Cerebellar nuclear complex (tissue), 1 donor: ENCODE data around the gene RTEL1.
"Not testable (repeated sequence)": the region's sequence is repeated elsewhere in the genome, so short reads cannot be mapped to it uniquely, and the experiment has no call there.

Experiments
- DNase-seq, 2 experiments: peaks; one replicate each; lab custom pipeline; 2025; lab: John Stamatoyannopoulos, UW

The RTEL1 gene

GRCh38 chr20:63718996-63719395, 60.9 kb downstream of the RTEL1 start:
- DNase-seq = no peak

GRCh38 chr20:63722967-63723622, 65.0 kb downstream of the RTEL1 start:
- DNase-seq = not testable (repeated sequence)

GRCh38 chr20:63730189-63730733, 72.1 kb downstream of the RTEL1 start:
- not testable (repeated sequence) for DNase-seq

- DNase-seq = no peak
Observed at GRCh38 chr20:63731410-63731809, 73.3 kb downstream of the RTEL1 start.

- no peak for DNase-seq
Observed at GRCh38 chr20:63732118-63733095, 74.3 kb downstream of the RTEL1 start.

GRCh38 chr20:63733117-63733516, 75.0 kb downstream of the RTEL1 start:
- DNase-seq = no peak

- DNase-seq = no peak
Observed at GRCh38 chr20:63733579-63734081, 75.5 kb downstream of the RTEL1 start.

GRCh38 chr20:63734111-63734945, 76.2 kb downstream of the RTEL1 start:
- DNase-seq = no peak

- no peak for DNase-seq
Observed at GRCh38 chr20:63734946-63735858, 77.1 kb downstream of the RTEL1 start.

- DNase-seq = no peak
Observed at GRCh38 chr20:63735859-63736718, 78.0 kb downstream of the RTEL1 start, which contains the start of gene LIME1. Gene LIME1, plus strand, starts transcription at chr20:63736664. Its CDS starts 886 bp downstream, at chr20:63737550.

- DNase-seq = no peak
Observed at GRCh38 chr20:63736893-63737694, 79.0 kb downstream of the RTEL1 start.

GRCh38 chr20:63737695-63737944, 79.5 kb downstream of the RTEL1 start:
- no peak for DNase-seq

GRCh38 chr20:63737945-63738686, 80.0 kb downstream of the RTEL1 start:
- no peak for DNase-seq

- no peak for DNase-seq
Observed at GRCh38 chr20:63738687-63739129, 80.6 kb downstream of the RTEL1 start.

GRCh38 chr20:63739130-63740069, 81.3 kb downstream of the RTEL1 start, which contains the start of gene SLC2A4RG:
Gene SLC2A4RG, plus strand, starts transcription at chr20:63739776. Its CDS starts 137 bp downstream, at chr20:63739913.
- DNase-seq = no peak

GRCh38 chr20:63740070-63740626, 82.0 kb downstream of the RTEL1 start:
- DNase-seq = no peak
